Activated CD4-positive, alpha-beta memory T cell treated with anti-CD3 and anti-CD28 coated beads, Interleukin-2, amount 10 ng/mL, durations not matched to agents 7 days and 5 days (primary cell): ENCODE results near the gene MYH16. TPM values are rescaled to one million over a fixed set of nuclear protein-coding genes. Genes with fewer than 3 reads are reported as not detected.
A peak's percentile ranks its signal among the peaks of the same experiment; 100 is the strongest.
"Not testable (repeated sequence)": the region's sequence is repeated elsewhere in the genome, so short reads cannot be mapped to it uniquely, and the experiment has no call there.

Source experiments
- CTCF ChIA-PET: fragments of 350-600 bp; sonication (Branson Sonifier 250); formaldehyde crosslinking; loops from one replicate; lab custom pipeline; 2021; ENCODE audit warnings: antibody characterized with exemption, inconsistent platforms; lab: Charles Lee
- POLR2A ChIA-PET: fragments of 350-600 bp; sonication (Branson Sonifier 250); formaldehyde crosslinking; loops from one replicate; lab custom pipeline; 2021; ENCODE audit warnings: antibody characterized with exemption; lab: Charles Lee
- DNase-seq: peaks from one replicate; pipeline ENCODE4 v3.0.0-alpha.2; 2020
- H3K27ac Mint-ChIP-seq: one replicate; pipeline ENCODE4 v1.8.0; 2021; ENCODE audit warnings: mild to moderate bottlenecking, mixed read lengths
- H3K27me3 Mint-ChIP-seq: one replicate; pipeline ENCODE4 v1.8.0; 2021; ENCODE audit warnings: mixed read lengths
- H3K36me3 Mint-ChIP-seq: one replicate; pipeline ENCODE4 v1.8.0; 2021; ENCODE audit warnings: low read depth, mixed read lengths
- H3K4me1 Mint-ChIP-seq: one replicate; pipeline ENCODE4 v1.8.0; 2021; ENCODE audit warnings: mixed read lengths
- H3K4me3 Mint-ChIP-seq: one replicate; pipeline ENCODE4 v1.8.0; 2021; ENCODE audit warnings: mild to moderate bottlenecking, mixed read lengths
- H3K9me3 Mint-ChIP-seq: one replicate; pipeline ENCODE4 v1.8.0; 2021; ENCODE audit warnings: mixed read lengths
- total RNA-seq, 2 experiments: library from RNA; stranded (reverse); gene quantifications; one replicate each; pipeline ENCODE4 v1.2.3, GENCODE V29; 2021

MYH16 gene
- not detected for total RNA-seq

- POLR2A ChIA-PET = no interaction called here
- peak within 1 kb of the TSS; percentile 80 for H3K27ac Mint-ChIP-seq
- H3K9me3 Mint-ChIP-seq = no peaks in the 10 kb centered on the region
- H3K4me1 Mint-ChIP-seq = peaks cover 26% of the 10 kb centered on the region
- no peak for DNase-seq
- no peak within 1 kb of the TSS for H3K4me3 Mint-ChIP-seq
- no peaks in the 10 kb centered on the region for H3K36me3 Mint-ChIP-seq
- CTCF ChIA-PET = no interaction called here
- H3K27me3 Mint-ChIP-seq = no peaks in the 10 kb centered on the region
Measured at GRCh38 chr7:99272476-99273045, at the start of gene MYH16. Gene MYH16 (plus strand): TSS chr7:99272839.

GRCh38 chr7:99224263-99224898, 48.3 kb upstream of the MYH16 start:
- H3K36me3 Mint-ChIP-seq, POLR2A ChIA-PET, H3K27me3 Mint-ChIP-seq, H3K4me3 Mint-ChIP-seq, H3K9me3 Mint-ChIP-seq, H3K27ac Mint-ChIP-seq: not testable (repeated sequence)
- DNase-seq = peak; percentile 21
- CTCF ChIA-PET = interaction anchor here (0.9 kb wide), 1 partner anchor 80 kb away, joined by 3 read pairs; the partner anchor contains the start of gene SMURF1
- H3K4me1 Mint-ChIP-seq = peaks cover 13% of the 10 kb centered on the region

GRCh38 chr7:99224899-99225265, 47.8 kb upstream of the MYH16 start:
- CTCF ChIA-PET = interaction anchor here (0.9 kb wide), 1 partner anchor 80 kb away, joined by 3 read pairs; the partner anchor contains the start of gene SMURF1
- Mint-ChIP-seq H3K27ac (no peak overlapping the region), H3K9me3 (no peaks in the 10 kb centered on the region), H3K4me1 (peaks cover 13% of the 10 kb centered on the region), H3K36me3 (no peaks in the 10 kb centered on the region), H3K4me3 (no peak overlapping the region), H3K27me3 (no peaks in the 10 kb centered on the region)
- no peak for DNase-seq
- POLR2A ChIA-PET = no interaction called here

GRCh38 chr7:99229234-99229633, 43.4 kb upstream of the MYH16 start:
- Mint-ChIP-seq H3K4me1 (peaks cover 9% of the 10 kb centered on the region), H3K36me3 (no peaks in the 10 kb centered on the region), H3K27me3 (no peaks in the 10 kb centered on the region), H3K4me3 (no peak overlapping the region), H3K27ac (no peak overlapping the region), H3K9me3 (no peaks in the 10 kb centered on the region)
- CTCF ChIA-PET = no interaction called here
- DNase-seq = no peak
- POLR2A ChIA-PET = no interaction called here

- no peaks in the 10 kb centered on the region for H3K27me3 Mint-ChIP-seq
- H3K4me1 Mint-ChIP-seq = no peaks in the 10 kb centered on the region
- CTCF ChIA-PET = no interaction called here
- no peak overlapping the region for H3K27ac Mint-ChIP-seq
- H3K4me3 Mint-ChIP-seq = no peak overlapping the region
- DNase-seq = no peak
- no peaks in the 10 kb centered on the region for H3K9me3 Mint-ChIP-seq
- POLR2A ChIA-PET = no interaction called here
- H3K36me3 Mint-ChIP-seq = no peaks in the 10 kb centered on the region
Measured at GRCh38 chr7:99232082-99232770, 40.4 kb upstream of the MYH16 start.

- H3K36me3 Mint-ChIP-seq, H3K27me3 Mint-ChIP-seq, POLR2A ChIA-PET, H3K27ac Mint-ChIP-seq, H3K9me3 Mint-ChIP-seq, H3K4me1 Mint-ChIP-seq, H3K4me3 Mint-ChIP-seq, CTCF ChIA-PET, DNase-seq: not testable (repeated sequence)
Measured at GRCh38 chr7:99232955-99233354, 39.7 kb upstream of the MYH16 start.

- POLR2A ChIA-PET = no interaction called here
Measured at GRCh38 chr7:99234185-99234584, 38.5 kb upstream of the MYH16 start.

GRCh38 chr7:99235925-99236324, 36.7 kb upstream of the MYH16 start:
- H3K36me3 Mint-ChIP-seq = no peaks in the 10 kb centered on the region
- H3K4me1 Mint-ChIP-seq = no peaks in the 10 kb centered on the region
- H3K9me3 Mint-ChIP-seq = no peaks in the 10 kb centered on the region
- POLR2A ChIA-PET = no interaction called here
- H3K4me3 Mint-ChIP-seq = no peak overlapping the region
- no peak for DNase-seq
- H3K27ac Mint-ChIP-seq = no peak overlapping the region
- CTCF ChIA-PET = no interaction called here
- peaks cover 5% of the 10 kb centered on the region for H3K27me3 Mint-ChIP-seq

More at GRCh38 chr7:99234185-99234584, 38.5 kb upstream of the MYH16 start:
- no peak for DNase-seq
- Mint-ChIP-seq H3K9me3 (no peaks in the 10 kb centered on the region), H3K36me3 (no peaks in the 10 kb centered on the region), H3K4me1 (no peaks in the 10 kb centered on the region), H3K4me3 (no peak overlapping the region), H3K27me3 (no peaks in the 10 kb centered on the region), H3K27ac (no peak overlapping the region)
- CTCF ChIA-PET = no interaction called here

GRCh38 chr7:99237876-99238275, 34.8 kb upstream of the MYH16 start:
- H3K4me1 Mint-ChIP-seq, H3K36me3 Mint-ChIP-seq, DNase-seq, POLR2A ChIA-PET, CTCF ChIA-PET, H3K9me3 Mint-ChIP-seq, H3K27ac Mint-ChIP-seq, H3K27me3 Mint-ChIP-seq, H3K4me3 Mint-ChIP-seq: not testable (repeated sequence)

- DNase-seq = no peak
- ChIA-PET CTCF (no interaction called here), POLR2A (no interaction called here)
- Mint-ChIP-seq H3K36me3 (no peaks in the 10 kb centered on the region), H3K4me1 (no peaks in the 10 kb centered on the region), H3K27me3 (peaks cover 8% of the 10 kb centered on the region), H3K27ac (no peak overlapping the region), H3K9me3 (no peaks in the 10 kb centered on the region), H3K4me3 (no peak overlapping the region)
Measured at GRCh38 chr7:99238558-99239341, 33.9 kb upstream of the MYH16 start.

GRCh38 chr7:99242682-99243081, 30.0 kb upstream of the MYH16 start:
- Mint-ChIP-seq H3K27ac (no peak overlapping the region), H3K27me3 (peaks cover 8% of the 10 kb centered on the region)
- POLR2A ChIA-PET = no interaction called here

GRCh38 chr7:99243751-99244337, 28.8 kb upstream of the MYH16 start:
- POLR2A ChIA-PET = no interaction called here
- DNase-seq = no peak
- no peaks in the 10 kb centered on the region for H3K9me3 Mint-ChIP-seq
- peaks cover 8% of the 10 kb centered on the region for H3K27me3 Mint-ChIP-seq
- no peak overlapping the region for H3K27ac Mint-ChIP-seq
- H3K4me1 Mint-ChIP-seq = no peaks in the 10 kb centered on the region
- no peak overlapping the region for H3K4me3 Mint-ChIP-seq
- CTCF ChIA-PET = no interaction called here
- H3K36me3 Mint-ChIP-seq = no peaks in the 10 kb centered on the region

More at GRCh38 chr7:99242682-99243081, 30.0 kb upstream of the MYH16 start:
- Mint-ChIP-seq H3K4me3 (no peak overlapping the region), H3K36me3 (no peaks in the 10 kb centered on the region), H3K4me1 (no peaks in the 10 kb centered on the region), H3K9me3 (no peaks in the 10 kb centered on the region)
- no peak for DNase-seq
- CTCF ChIA-PET = no interaction called here

- POLR2A ChIA-PET = no interaction called here
- Mint-ChIP-seq H3K4me3 (no peak overlapping the region), H3K27ac (no peak overlapping the region), H3K4me1 (no peaks in the 10 kb centered on the region), H3K27me3 (peaks cover 5% of the 10 kb centered on the region), H3K9me3 (no peaks in the 10 kb centered on the region), H3K36me3 (no peaks in the 10 kb centered on the region)
- no peak for DNase-seq
- CTCF ChIA-PET = no interaction called here
Measured at GRCh38 chr7:99244939-99245338, 27.7 kb upstream of the MYH16 start.
